ENCODE results near the gene MRNIP. TPM values are rescaled to one million over a fixed set of nuclear protein-coding genes. Genes with fewer than 3 reads are reported as not detected.

The MRNIP gene
- total and polyA plus RNA-seq, 2 of the 8 experiments (the other 6 are each of a cell fraction or from before 2014, with no cell fraction given), result 29.6 TPM

GRCh38 chr5:179823937-179824744 lies 34.5 kb downstream of the MRNIP start:
- no peak overlapping the region for H2BK120ac ChIP-seq (replicated peaks; ENCODE audit: low read depth, low read length)
- H4K20me1 ChIP-seq (replicated peaks in 1 of 2; ENCODE audit: control insufficient read depth in 1 of 2, insufficient read depth in 2 of 2, low read length in 2 of 2), result peaks cover 8 to 25% of the 10 kb centered on the region in 2 experiments
- H4K91ac ChIP-seq (replicated peaks; ENCODE audit: insufficient read length, low read length), result no peak overlapping the region

More at GRCh38 chr5:179823937-179824744, 34.5 kb downstream of the MRNIP start:
- H3K9me3 ChIP-seq (ENCODE audit: insufficient read depth in 2 of 2, low read depth in 1 of 2, low read length in 1 of 2), result no peaks in the 10 kb centered on the region
- H2BK12ac ChIP-seq (ENCODE audit: low read depth, low read length), result no peak overlapping the region
- POLR2A ChIA-PET (ENCODE audit: partially characterized antibody), result interaction anchor here (1.2 to 3.1 kb wide), 3 partner anchors 9 to 22 kb away, joined by 3 to 9 read pairs (median 5); no protein-coding TSS in a partner anchor
- WGBS, 2 experiments (ENCODE audit: extremely low coverage in 1 of 2, insufficient coverage in 1 of 2, insufficient read length in 1 of 2, insufficient replicate concordance in 2 of 2, low coverage in 1 of 2, low lambda C conversion rate in 2 of 2, missing lambda C conversion rate in 1 of 2), result 95% methylated on average over 22 of the region's 22 CpGs; no CpG with 5 or more reads in 1 of the 2 experiments
- no peak overlapping the region for H3K4me2 ChIP-seq (ENCODE audit: insufficient read depth in 1 of 2, low read depth in 2 of 2, low read length in 2 of 2)
- peaks cover 4 to 28% of the 10 kb centered on the region in 2 experiments; a peak in 2 of 4 replicates for H3K79me2 ChIP-seq (ENCODE audit: control insufficient read depth in 1 of 2, insufficient read depth in 2 of 2, low read length in 2 of 2)
- DNase-seq (ENCODE audit: low read depth in 1 of 2, low spot score in 2 of 2) (no peak), FAIRE-seq (no peak)
- no peak overlapping the region for H3K14ac ChIP-seq (ENCODE audit: insufficient read length)
- no peak overlapping the region for H3K9ac ChIP-seq (replicated peaks in 1 of 4; ENCODE audit: extremely low read depth in 1 of 4, low read depth in 3 of 4, low read length in 3 of 4)
- H2BK20ac ChIP-seq (ENCODE audit: low read length), result no peak overlapping the region
- H3K18ac ChIP-seq (ENCODE audit: extremely low read depth, low read length), result no peak overlapping the region
- no peak overlapping the region for H2BK15ac ChIP-seq (ENCODE audit: low read length)
- TF ChIP-seq POLR2A (IDR thresholded peaks at IDR 0.05; ENCODE audit: control extremely low read depth in 1 of 2, low read depth in 2 of 2, low read length in 2 of 2), result peak in 1 of 2 experiments; percentile 21; a peak in 2 of 3 replicates
- TF ChIP-seq CBX5 (IDR thresholded peaks at IDR 0.05; ENCODE audit: low read depth, low read length), result no peak
- peak; percentile 5; the same call in 1 of the 2 replicates for TF ChIP-seq POLR2AphosphoS5 (IDR thresholded peaks at IDR 0.05; ENCODE audit: low read depth, low read length)
- no peak for TF ChIP-seq HDAC2 (IDR thresholded peaks at IDR 0.05; ENCODE audit: borderline replicate concordance in 1 of 2, low read depth in 2 of 2, low read length in 2 of 2)
- no peak for TF ChIP-seq SAP30 (IDR thresholded peaks at IDR 0.05; ENCODE audit: insufficient read depth, insufficient replicate concordance, low read length)
- TF ChIP-seq YY1 (IDR thresholded peaks at IDR 0.05; ENCODE audit: low read depth, low read length), result no peak
- H3K27me3 ChIP-seq (replicated peaks in 1 of 4; ENCODE audit: control insufficient read depth in 3 of 4, extremely low read depth in 1 of 4, insufficient read depth in 3 of 4, low read length in 3 of 4), result no peaks in the 10 kb centered on the region
- no peak overlapping the region for H4K5ac ChIP-seq (ENCODE audit: insufficient read length, low read depth, low read length)
- H3K36me3 ChIP-seq (ENCODE audit: control insufficient read depth in 2 of 4, insufficient read depth in 4 of 4, low read length in 3 of 4), result peaks cover 10 to 54% (median 37%) of the 10 kb centered on the region in 4 experiments
- H3K56ac ChIP-seq (replicated peaks; ENCODE audit: insufficient read length, low read depth, low read length), result no peak overlapping the region
- H3K4me1 ChIP-seq (replicated peaks in 1 of 4; ENCODE audit: control insufficient read depth in 3 of 4, insufficient read depth in 4 of 4, low read length in 3 of 4), result peaks cover 5 to 26% (median 25%) of the 10 kb centered on the region in 4 experiments
- H2AK5ac ChIP-seq (ENCODE audit: low read depth, low read length), result no peak overlapping the region
- no peak overlapping the region for H2BK5ac ChIP-seq (ENCODE audit: low read depth, low read length)
- H3K23ac ChIP-seq (ENCODE audit: insufficient read length), result no peak overlapping the region
- no peak overlapping the region for H3K4ac ChIP-seq (replicated peaks; ENCODE audit: insufficient read length, low read depth, low read length)
- H3K4me3 ChIP-seq (ENCODE audit: extremely low read depth in 1 of 4, insufficient read depth in 2 of 4, low read depth in 3 of 4, low read length in 4 of 4), result no peak overlapping the region
- CTCF ChIA-PET (ENCODE audit: partially characterized antibody), result interaction anchor here (0.8 to 1.4 kb wide), 3 partner anchors 22 to 45 kb away, joined by 3 read pairs; no protein-coding TSS in a partner anchor
- H4K8ac ChIP-seq (ENCODE audit: extremely low read depth, insufficient read depth, low read length), result no peak overlapping the region; the same call in 1 of the 2 replicates
- H2AFZ ChIP-seq (ENCODE audit: low read length), result no peak overlapping the region
- 0 out of 2 replicates have a peak overlapping the region, but pooled peaks have one; percentile 27 for H3K27ac ChIP-seq (ENCODE audit: low read depth, low read length)
- peaks cover 8% of the 10 kb centered on the region for H3K79me1 ChIP-seq (ENCODE audit: low read depth, low read length)
- H3K23me2 ChIP-seq (ENCODE audit: low read depth, low read length), result peaks cover 2% of the 10 kb centered on the region; the same call in 1 of the 2 replicates

All from H1 (cell line).